Left lung (tissue), 14 donors: ENCODE data around the gene STAT3. TPM values are rescaled to one million over a fixed set of nuclear protein-coding genes. Genes with fewer than 3 reads are reported as not detected.

Experiments
- ATAC-seq: fragments of 200-7000 bp; cut with Tn5 transposase; one replicate; pipeline ENCODE4 v1.9.1; 2020; ENCODE audit warnings: moderate library complexity
- DNase-seq, 4 donors: peaks; one replicate each; pipeline ENCODE4 v3.0.0-alpha.2; 2013 to 2020
- H3K27ac ChIP-seq, 2 donors: fragments of 200-600 bp; sonication (generic) in 1 of 2; one replicate each; pipeline versions ENCODE4 v1.5.0 to v1.8.0; 2020 to 2021
- H3K27me3 ChIP-seq, 2 donors: fragments of 200-600 bp; sonication (generic) in 1 of 2; one replicate each; pipeline versions ENCODE4 v1.5.0 to v1.8.0; 2020 to 2021
- H3K36me3 ChIP-seq, 2 donors: fragments of 200-600 bp; sonication (generic) in 1 of 2; one replicate each; pipeline versions ENCODE4 v1.5.0 to v1.8.0; 2020 to 2021
- H3K4me1 ChIP-seq, 2 donors: fragments of 200-600 bp; one replicate each; pipeline ENCODE4 v1.8.0; 2021
- H3K4me3 ChIP-seq, 2 donors: fragments of 200-600 bp; sonication (generic) in 1 of 2; one replicate each; pipeline versions ENCODE4 v1.5.0 to v1.8.0; 2020 to 2021; ENCODE audit warnings: mild to moderate bottlenecking in 1 of 2
- H3K9me3 ChIP-seq, 2 donors: fragments of 200-600 bp; sonication (generic) in 1 of 2; one replicate each; pipeline versions ENCODE4 v1.5.0 to v1.8.0; 2020 to 2021
- CTCF ChIP-seq, 2 donors: fragments of 200-600 bp; sonication (generic) in 1 of 2; IDR thresholded peaks; one replicate each; pipeline versions ENCODE4 v1.5.0 to v1.8.0; 2021; ENCODE audit warnings: antibody characterized with exemption in 2 of 2
- intact Hi-C, 2 donors: fragments of 100-400 bp; cut with DNase I; formaldehyde crosslinking; loops; one replicate each; pipeline versions ENCODE4 v1.11.2 to v1.14.2; 2022
- long read RNA-seq, 12 donors: library from polyadenylated mRNA in 2 of 12; unstranded in 2 of 12; transcript quantifications; one replicate each; pipeline ENCODE4 v2.0.0 and lab custom pipeline, GENCODE V29; 2019 to 2026
- polyA plus RNA-seq, 6 donors: library from polyadenylated mRNA; unstranded; fragments of 120-200 nt; gene quantifications; one replicate each; pipeline ENCODE4 v1.2.1, GENCODE V29; 2013; ENCODE audit not compliant: insufficient read length in 6 of 6
- total RNA-seq, 2 donors: library from RNA; stranded (reverse); fragmentation: NEBNext Ultra II Directional; extraction: Animal tissue kit (Norgen Biotek cat#: 25700); gene quantifications; one replicate each; pipeline ENCODE4 v1.2.1, GENCODE V29; 2021
- donor health status: DM: no; HTN: yes; CAD: no.
- donor health status: DM: no; HTN: no; CAD: no.

Gene STAT3
- 100 to 1,000 TPM; 229 to 271 TPM for total RNA-seq
- polyA plus RNA-seq, result 10 to 100 TPM; 75.0 to 95.4 (median 78.5) TPM
- long read RNA-seq, donor 1, full-length matches to known transcripts, result 22 of 22 reads
- long read RNA-seq, donor 1, partial matches to known transcripts, result 0 of 22 reads
- long read RNA-seq, donor 1, other reads (novel, unspliced or antisense), result 0 of 22 reads
- long read RNA-seq, donor 2, full-length matches to known transcripts, result 18 of 18 reads
- long read RNA-seq, donor 2, partial matches to known transcripts, result 0 of 18 reads
- long read RNA-seq, donor 2, other reads (novel, unspliced or antisense), result 0 of 18 reads
- long read RNA-seq, donor 3, full-length matches to known transcripts, result 12 of 12 reads
- long read RNA-seq, donor 3, partial matches to known transcripts, result 0 of 12 reads
- long read RNA-seq, donor 3, other reads (novel, unspliced or antisense), result 0 of 12 reads
- long read RNA-seq, donor 4, full-length matches to known transcripts, result 16 of 37 reads
- long read RNA-seq, donor 4, partial matches to known transcripts, result 1 of 37 reads
- long read RNA-seq, donor 4, other reads (novel, unspliced or antisense), result 20 of 37 reads
- long read RNA-seq, donor 5, full-length matches to known transcripts, result 19 of 24 reads
- long read RNA-seq, donor 5, partial matches to known transcripts, result 5 of 24 reads
- long read RNA-seq, donor 5, other reads (novel, unspliced or antisense), result 0 of 24 reads
- long read RNA-seq, donor 6, full-length matches to known transcripts, result 13 of 13 reads
- long read RNA-seq, donor 6, partial matches to known transcripts, result 0 of 13 reads
- long read RNA-seq, donor 6, other reads (novel, unspliced or antisense), result 0 of 13 reads
- long read RNA-seq, donor 7, full-length matches to known transcripts, result 10 of 10 reads
- long read RNA-seq, donor 7, partial matches to known transcripts, result 0 of 10 reads
- long read RNA-seq, donor 7, other reads (novel, unspliced or antisense), result 0 of 10 reads
- long read RNA-seq, donor 8, full-length matches to known transcripts, result 20 of 20 reads
- long read RNA-seq, donor 8, partial matches to known transcripts, result 0 of 20 reads
- long read RNA-seq, donor 8, other reads (novel, unspliced or antisense), result 0 of 20 reads
- long read RNA-seq, donor 9, result 0 reads
- long read RNA-seq, donor 10, full-length matches to known transcripts, result 15 of 32 reads
- long read RNA-seq, donor 10, partial matches to known transcripts, result 10 of 32 reads
- long read RNA-seq, donor 10, other reads (novel, unspliced or antisense), result 7 of 32 reads
- long read RNA-seq, donor 11, result 0 reads
- long read RNA-seq, donor 12, full-length matches to known transcripts, result 15 of 15 reads
- long read RNA-seq, donor 12, partial matches to known transcripts, result 0 of 15 reads
- long read RNA-seq, donor 12, other reads (novel, unspliced or antisense), result 0 of 15 reads

- Histone ChIP-seq H3K27ac (peak within 1 kb of the TSS; percentile 100), H3K27me3 (no peaks in the 10 kb centered on the region), H3K9me3 (no peaks in the 10 kb centered on the region), H3K36me3 (peaks cover 0 to 4% of the 10 kb centered on the region in 2 donors), H3K4me1 (peaks cover 18 to 53% of the 10 kb centered on the region in 2 donors), H3K4me3 (peak within 1 kb of the TSS; percentile 98 to 99)
- DNase-seq (peak; percentile 99 to 100 (median 100)), ATAC-seq (peak; percentile 95)
- intact Hi-C loops, result no loop called here
- peak in 1 of 2 donors; percentile 10 for TF ChIP-seq CTCF (IDR thresholded peaks at IDR 0.05)
Observed at GRCh38 chr17:42388381-42389134, at the start of gene STAT3. TSS of gene STAT3 (minus strand) at chr17:42388442. CDS start at chr17:42348516, 39,926 bp downstream.

DNA sequence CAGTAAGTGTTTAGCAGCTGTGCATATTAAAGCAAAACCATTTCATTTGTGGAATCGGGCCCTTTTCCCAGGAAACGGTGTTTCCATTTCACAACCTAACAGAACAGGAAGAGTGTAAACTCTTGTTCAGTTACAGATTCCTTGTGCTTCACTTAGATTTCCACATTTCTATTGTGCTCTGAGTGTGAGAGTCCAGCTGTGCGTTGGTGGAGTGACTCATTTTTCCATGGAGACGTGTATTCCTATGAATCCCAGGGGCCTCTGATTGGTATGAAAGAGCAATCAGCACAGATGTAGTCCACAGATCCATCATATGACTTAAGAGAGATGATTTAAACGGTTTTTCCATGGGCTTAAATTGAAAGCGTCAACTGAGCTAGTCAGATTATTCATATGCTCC, 48.1 kb upstream of the STAT3 start:
- Histone ChIP-seq H3K27ac (peak overlapping the region; percentile 63 to 82), H3K9me3 (no peaks in the 10 kb centered on the region), H3K36me3 (no peaks in the 10 kb centered on the region), H3K4me3 (no peak overlapping the region), H3K4me1 (peaks cover 3 to 14% of the 10 kb centered on the region in 2 donors), H3K27me3 (no peaks in the 10 kb centered on the region)
- peak; percentile 83 for ATAC-seq
- DNase-seq, result no peak
- intact Hi-C loops, result no loop called here
- TF ChIP-seq CTCF (IDR thresholded peaks at IDR 0.05), result no peak

DNA sequence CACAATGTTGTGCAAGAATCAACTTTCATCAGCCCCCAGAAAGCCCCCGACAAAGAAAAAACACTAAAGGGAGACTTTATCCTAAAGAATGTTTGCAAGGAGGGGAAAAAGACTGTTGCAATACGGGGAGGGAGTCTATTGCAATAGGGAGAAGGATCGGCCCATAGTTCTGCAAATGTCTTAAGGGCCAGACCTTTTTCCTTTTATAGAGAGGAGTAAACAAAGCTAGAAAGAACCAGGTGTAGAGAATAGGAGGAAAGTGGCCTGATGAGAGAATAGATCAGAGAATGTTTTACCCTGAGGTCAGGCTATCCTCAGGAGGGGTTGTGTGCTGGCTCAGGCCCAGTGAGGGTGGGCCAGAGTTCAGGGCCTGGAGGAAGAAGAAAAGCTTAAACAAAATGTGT, 43.5 kb upstream of the STAT3 start:
- Histone ChIP-seq H3K36me3 (no peaks in the 10 kb centered on the region), H3K4me3 (no peak overlapping the region), H3K27ac (peak overlapping the region in 1 of 2 donors; percentile 62)

More for the DNA sequence above, 43.5 kb upstream of the STAT3 start:
- Histone ChIP-seq H3K27me3 (no peaks in the 10 kb centered on the region), H3K4me1 (peaks cover 3 to 16% of the 10 kb centered on the region in 2 donors), H3K9me3 (no peaks in the 10 kb centered on the region)
- ATAC-seq (peak; percentile 69), DNase-seq (peak in 2 of 4 donors; percentile 49 to 67)
- no peak for TF ChIP-seq CTCF (IDR thresholded peaks at IDR 0.05)
- intact Hi-C loops, result no loop called here
